ENCODE results near the gene TTC27. TPM values are rescaled to one million over a fixed set of nuclear protein-coding genes. Genes with fewer than 3 reads are reported as not detected.

Gene TTC27
- total RNA-seq, 6 experiments from 2014 or later, result 6.8 to 9.5 (median 7.3) TPM

DNA sequence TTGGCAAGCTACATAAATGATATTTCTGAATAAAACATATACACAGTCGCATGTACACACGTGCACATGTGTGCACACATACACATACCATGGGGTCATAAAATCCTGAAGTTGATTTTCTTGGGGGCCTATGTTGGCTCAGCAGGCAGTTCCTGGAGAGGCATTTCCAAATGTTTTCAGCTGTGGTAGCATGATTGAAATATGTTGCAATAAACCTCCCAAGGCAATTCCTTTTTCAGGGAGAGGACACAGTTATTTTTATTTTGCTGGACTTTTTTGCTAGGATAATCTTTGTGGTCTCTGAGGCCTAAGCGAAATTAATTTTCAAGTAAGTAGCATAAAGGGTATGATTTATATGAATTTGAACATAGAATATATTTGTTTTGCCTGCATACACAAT lies 192.2 kb downstream of the TTC27 start:
- no peak for DNase-seq
- no peaks in the 10 kb centered on the region for H3K27me3 ChIP-seq
- TF ChIP-seq POLR2A (IDR thresholded peaks at IDR 0.05), result no peak
- TF ChIP-seq, protein P1, sequence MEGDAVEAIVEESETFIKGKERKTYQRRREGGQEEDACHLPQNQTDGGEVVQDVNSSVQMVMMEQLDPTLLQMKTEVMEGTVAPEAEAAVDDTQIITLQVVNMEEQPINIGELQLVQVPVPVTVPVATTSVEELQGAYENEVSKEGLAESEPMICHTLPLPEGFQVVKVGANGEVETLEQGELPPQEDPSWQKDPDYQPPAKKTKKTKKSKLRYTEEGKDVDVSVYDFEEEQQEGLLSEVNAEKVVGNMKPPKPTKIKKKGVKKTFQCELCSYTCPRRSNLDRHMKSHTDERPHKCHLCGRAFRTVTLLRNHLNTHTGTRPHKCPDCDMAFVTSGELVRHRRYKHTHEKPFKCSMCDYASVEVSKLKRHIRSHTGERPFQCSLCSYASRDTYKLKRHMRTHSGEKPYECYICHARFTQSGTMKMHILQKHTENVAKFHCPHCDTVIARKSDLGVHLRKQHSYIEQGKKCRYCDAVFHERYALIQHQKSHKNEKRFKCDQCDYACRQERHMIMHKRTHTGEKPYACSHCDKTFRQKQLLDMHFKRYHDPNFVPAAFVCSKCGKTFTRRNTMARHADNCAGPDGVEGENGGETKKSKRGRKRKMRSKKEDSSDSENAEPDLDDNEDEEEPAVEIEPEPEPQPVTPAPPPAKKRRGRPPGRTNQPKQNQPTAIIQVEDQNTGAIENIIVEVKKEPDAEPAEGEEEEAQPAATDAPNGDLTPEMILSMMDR (IDR thresholded peaks at IDR 0.05), result no peak
- no peaks in the 10 kb centered on the region for H3K9me3 ChIP-seq
- no peak for ATAC-seq
- 88% methylated on average over 3 of the region's 3 CpGs for WGBS (ENCODE audit: insufficient coverage, low coverage, low lambda C conversion rate, missing lambda C conversion rate)
- H3K27ac ChIP-seq, result no peak overlapping the region
- no peaks in the 10 kb centered on the region for H3K36me3 ChIP-seq
- no peak overlapping the region for H3K4me3 ChIP-seq
- H3K4me1 ChIP-seq, result peaks cover 0 to 5% (median 0%) of the 10 kb centered on the region in 4 donors
- intact Hi-C loops (cut with DNase I), result no loop called here

DNA sequence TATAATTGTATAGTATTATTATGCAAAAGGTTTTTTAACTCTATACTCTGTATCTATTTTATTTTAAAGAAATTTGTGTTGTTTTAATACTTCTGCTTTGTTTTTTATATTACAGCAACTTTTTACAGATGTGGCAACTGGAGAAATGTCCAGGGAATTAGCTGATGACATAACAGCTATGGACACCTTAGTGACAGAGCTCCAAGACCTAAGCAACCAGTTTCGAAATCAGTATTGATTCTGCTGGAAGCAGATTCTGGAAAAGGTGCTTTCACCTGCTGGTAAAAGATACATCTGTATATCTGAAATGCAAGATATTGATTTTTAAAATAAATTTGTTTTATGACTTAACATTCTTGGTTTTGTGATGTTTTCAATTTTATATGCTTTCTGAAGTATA lies 192.9 kb downstream of the TTC27 start:
- Histone ChIP-seq H3K27ac (no peak overlapping the region), H3K36me3 (no peaks in the 10 kb centered on the region), H3K4me3 (no peak overlapping the region), H3K27me3 (no peaks in the 10 kb centered on the region), H3K4me1 (peaks cover 0 to 7% (median 0%) of the 10 kb centered on the region in 4 donors), H3K9me3 (no peaks in the 10 kb centered on the region)
- DNase-seq (no peak), ATAC-seq (peak; percentile 78 to 90 (median 82))
- intact Hi-C loops (cut with DNase I), result no loop called here
- TF ChIP-seq POLR2A (IDR thresholded peaks at IDR 0.05), result no peak
- TF ChIP-seq, protein P1 (IDR thresholded peaks at IDR 0.05), result no peak
- 45% methylated on average over 1 of the region's 1 CpG for WGBS (ENCODE audit: insufficient coverage, low coverage, low lambda C conversion rate, missing lambda C conversion rate)

DNA sequence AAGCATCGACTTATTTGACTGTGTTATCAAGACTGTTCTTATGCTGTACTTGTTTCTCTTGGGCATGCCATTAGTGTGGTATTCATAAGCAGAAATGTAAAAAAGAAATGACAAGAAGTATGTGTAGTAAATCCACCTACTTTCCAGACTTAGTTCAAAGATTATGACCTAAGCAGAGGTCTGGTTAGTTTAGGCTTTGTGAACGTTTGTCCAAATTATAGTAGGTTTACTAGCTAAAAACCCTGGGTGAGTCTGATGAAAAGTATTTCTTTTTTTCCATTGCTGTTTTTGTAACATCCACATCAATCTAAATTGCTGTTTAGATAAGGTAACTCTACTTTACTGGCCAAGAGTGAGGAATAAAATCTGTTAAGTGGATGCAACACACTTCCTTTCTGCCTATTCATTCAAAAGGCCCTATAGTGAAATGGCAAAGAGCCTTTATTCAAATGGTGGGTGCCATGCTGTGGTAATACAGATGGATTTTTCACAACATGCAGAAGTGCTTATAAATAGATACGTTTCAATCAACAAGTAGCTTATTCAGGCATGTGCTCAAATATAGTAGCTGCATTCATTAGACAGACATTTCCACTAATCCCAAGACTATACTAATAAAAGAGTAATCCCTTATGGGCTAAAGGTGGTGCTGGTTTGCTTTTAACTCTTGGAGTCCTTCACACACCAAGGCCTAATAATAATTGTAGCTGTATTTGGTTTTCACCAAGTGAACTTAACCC lies 196.4 kb downstream of the TTC27 start:
- intact Hi-C loops (cut with DNase I), result no loop called here
- ATAC-seq (no peak), DNase-seq (no peak)
- no peaks in the 10 kb centered on the region for H3K27me3 ChIP-seq
- H3K36me3 ChIP-seq, result no peaks in the 10 kb centered on the region
- no peak for TF ChIP-seq POLR2A (IDR thresholded peaks at IDR 0.05)
- TF ChIP-seq, protein P1 (IDR thresholded peaks at IDR 0.05), result no peak
- H3K4me1 ChIP-seq, result peaks cover 0 to 7% (median 0%) of the 10 kb centered on the region in 4 donors
- H3K4me3 ChIP-seq, result no peak overlapping the region
- H3K27ac ChIP-seq, result no peak overlapping the region
- 80% methylated on average over 3 of the region's 3 CpGs for WGBS (ENCODE audit: insufficient coverage, low coverage, low lambda C conversion rate, missing lambda C conversion rate)
- H3K9me3 ChIP-seq, result no peaks in the 10 kb centered on the region

DNA sequence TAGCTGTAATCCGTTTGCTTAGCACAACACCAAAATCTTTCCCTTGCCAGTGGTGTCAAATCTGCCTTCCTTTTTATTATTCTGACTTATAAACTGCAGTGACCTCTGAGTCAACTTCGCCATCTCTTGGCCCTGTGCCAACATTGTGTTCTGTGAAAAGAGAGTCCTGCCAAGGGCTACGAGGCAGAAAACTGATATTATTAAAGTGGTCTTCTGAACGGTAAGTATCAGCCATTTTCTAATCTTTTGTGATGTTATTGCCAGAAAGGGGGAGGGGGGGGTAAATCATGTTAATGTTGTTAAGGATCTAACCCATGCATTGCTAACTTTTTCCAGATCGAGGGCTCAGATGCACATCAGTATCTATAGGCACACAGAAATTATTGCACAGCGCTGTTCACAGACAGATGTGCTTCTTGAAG lies 197.5 kb downstream of the TTC27 start:
- no peaks in the 10 kb centered on the region for H3K36me3 ChIP-seq
- TF ChIP-seq, protein P1 (IDR thresholded peaks at IDR 0.05), result no peak
- no peak for TF ChIP-seq POLR2A (IDR thresholded peaks at IDR 0.05)
- H3K4me3 ChIP-seq, result no peak overlapping the region
- peaks cover 0 to 7% (median 0%) of the 10 kb centered on the region in 4 donors for H3K4me1 ChIP-seq
- peak in 3 of 4 donors; percentile 21 to 49 (median 33) for ATAC-seq
- intact Hi-C loops (cut with DNase I), result no loop called here
- no peaks in the 10 kb centered on the region for H3K9me3 ChIP-seq
- H3K27me3 ChIP-seq, result no peaks in the 10 kb centered on the region
- peak in 2 of 3 donors; percentile 38 to 50 for DNase-seq
- WGBS (ENCODE audit: insufficient coverage, low coverage, low lambda C conversion rate, missing lambda C conversion rate), result 41% methylated on average over 5 of the region's 6 CpGs
- H3K27ac ChIP-seq, result no peak overlapping the region

Data from right lobe of liver (tissue), 6 donors.